Activated CD4-positive, alpha-beta T cell treated with anti-CD3 and anti-CD28 coated beads for 1 hour (primary cell): Measurements from ENCODE around the gene DPH5.
A peak's percentile ranks its signal among the peaks of the same experiment; 100 is the strongest.
"Not testable (repeated sequence)": the region's sequence is repeated elsewhere in the genome, so short reads cannot be mapped to it uniquely, and the experiment has no call there.

Source experiments
- DNase-seq: peaks from one replicate; pipeline ENCODE4 v3.0.0-alpha.2; 2020

Gene DPH5, protein sequence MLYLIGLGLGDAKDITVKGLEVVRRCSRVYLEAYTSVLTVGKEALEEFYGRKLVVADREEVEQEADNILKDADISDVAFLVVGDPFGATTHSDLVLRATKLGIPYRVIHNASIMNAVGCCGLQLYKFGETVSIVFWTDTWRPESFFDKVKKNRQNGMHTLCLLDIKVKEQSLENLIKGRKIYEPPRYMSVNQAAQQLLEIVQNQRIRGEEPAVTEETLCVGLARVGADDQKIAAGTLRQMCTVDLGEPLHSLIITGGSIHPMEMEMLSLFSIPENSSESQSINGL

GRCh38 chr1:101025657-101026429, at the start of gene DPH5:
DPH5 (minus strand) TSS chr1:101025784; CDS start chr1:101025443, 341 bp downstream.
- peak; percentile 77 for DNase-seq

GRCh38 chr1:101073836-101074235, 48.3 kb upstream of the DPH5 start:
- DNase-seq: no peak

- no peak for DNase-seq
Measured at GRCh38 chr1:101071470-101071891, 45.9 kb upstream of the DPH5 start.

DNA sequence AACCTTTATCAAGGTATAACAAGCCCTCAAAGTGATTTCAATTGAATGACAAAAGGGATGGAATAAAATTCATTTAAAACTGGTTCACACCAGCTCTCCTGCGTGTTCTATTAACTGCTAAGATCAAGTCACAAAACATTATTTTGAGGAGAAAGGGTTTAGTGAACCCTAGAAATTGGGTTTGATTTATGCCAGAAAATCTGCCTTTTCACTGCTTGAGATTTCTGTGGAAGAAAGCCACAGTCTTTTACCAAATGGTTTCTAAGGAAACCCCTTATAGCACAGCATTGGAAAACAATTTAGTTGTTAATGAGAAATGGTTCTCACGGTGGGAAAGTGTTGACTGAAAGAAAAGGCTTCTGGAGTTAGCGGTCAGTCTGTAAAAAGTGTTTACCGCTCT, 43.6 kb upstream of the DPH5 start:
- no peak for DNase-seq

GRCh38 chr1:101066937-101067335, 41.4 kb upstream of the DPH5 start:
- not testable (repeated sequence) for DNase-seq

GRCh38 chr1:101066260-101066936, 40.8 kb upstream of the DPH5 start:
- DNase-seq: no peak

DNA sequence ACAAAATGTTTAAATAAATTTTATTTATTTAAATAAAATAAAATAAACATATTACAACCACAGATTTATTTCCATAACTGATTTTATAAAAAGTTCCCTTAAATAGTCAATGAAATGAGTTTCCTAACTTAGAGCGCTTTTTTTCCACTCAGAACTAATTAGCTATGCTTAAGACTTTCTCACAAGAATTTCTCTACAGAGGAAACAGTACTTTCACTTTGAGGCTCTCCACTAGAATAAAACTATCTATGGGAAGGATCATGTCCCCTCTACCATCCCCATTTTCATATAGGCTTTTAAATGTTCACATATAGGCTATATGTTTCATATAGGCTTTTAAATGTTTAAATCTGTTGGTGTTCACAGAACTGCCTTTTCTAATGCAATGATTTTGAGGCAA, 40.0 kb upstream of the DPH5 start:
- DNase-seq: no peak

DNA sequence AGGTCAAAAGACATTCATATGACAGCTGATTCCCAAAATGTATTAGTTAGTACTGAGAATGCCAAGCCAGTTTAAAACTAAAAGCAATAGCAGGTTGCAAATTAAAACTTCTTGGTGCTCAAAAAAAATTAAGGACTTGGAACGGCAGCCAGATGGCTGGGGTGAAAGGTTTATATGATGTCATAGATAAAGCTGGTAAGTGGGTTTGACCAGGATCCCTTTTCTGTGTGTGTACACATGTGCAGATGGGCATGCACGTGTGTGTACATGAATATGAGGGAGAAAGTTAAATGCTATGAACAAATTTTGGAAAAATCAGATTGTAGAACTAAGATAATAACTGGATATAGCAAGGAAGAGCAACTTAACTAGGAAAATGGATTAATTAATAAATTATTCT, 39.1 kb upstream of the DPH5 start:
- DNase-seq: no peak

DNA sequence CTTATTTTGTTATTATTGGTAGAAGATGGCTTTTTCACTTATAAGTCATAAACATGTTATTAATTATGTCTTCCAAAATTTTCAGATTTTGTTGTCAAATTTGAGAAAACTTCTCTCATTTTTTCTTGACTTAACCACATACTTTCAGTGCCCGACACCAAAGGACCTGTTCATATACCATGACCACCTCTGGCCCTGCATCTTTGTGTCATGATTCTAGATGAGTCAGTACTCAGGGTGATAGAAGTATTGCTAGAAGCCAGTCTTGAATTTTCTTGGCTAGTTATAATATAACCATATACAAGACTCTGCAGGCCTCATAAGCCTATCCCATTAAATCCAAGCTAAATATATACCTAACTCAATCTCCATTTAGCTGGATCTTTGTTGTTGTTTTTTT, 35.4 kb upstream of the DPH5 start:
- DNase-seq: no peak

DNA sequence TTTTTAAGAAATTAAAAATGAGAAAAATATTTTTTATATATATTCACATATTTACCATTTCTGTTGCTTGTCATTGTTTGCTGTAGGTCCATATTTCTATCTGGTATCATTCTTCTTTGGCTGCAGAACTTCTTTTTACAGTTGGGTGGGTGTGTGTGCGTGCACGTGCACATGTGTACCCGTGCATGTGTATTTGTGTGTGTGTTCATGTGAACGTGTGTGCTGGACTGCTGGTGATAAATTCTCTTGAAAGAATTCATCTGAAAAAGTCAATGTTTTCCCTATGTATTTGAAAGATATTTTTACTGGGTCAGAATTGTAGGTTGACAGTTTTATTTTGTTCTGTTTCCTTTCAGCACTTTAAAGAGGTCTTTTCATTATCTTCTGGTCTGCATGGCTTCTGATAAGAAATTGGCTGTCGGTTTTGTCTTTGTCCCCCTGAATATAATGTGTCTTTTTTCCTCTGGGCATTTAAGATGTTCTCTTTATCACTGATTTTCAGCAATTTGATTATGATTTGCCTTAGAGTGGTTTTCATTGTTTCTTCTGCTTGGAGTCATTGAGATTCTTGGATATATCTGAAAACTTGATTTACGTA, 34.5 kb upstream of the DPH5 start:
- no peak for DNase-seq

- no peak for DNase-seq
Measured at GRCh38 chr1:101055623-101056022, 30.0 kb upstream of the DPH5 start.

GRCh38 chr1:101051688-101052638, 26.4 kb upstream of the DPH5 start:
- DNase-seq: no peak

DNA sequence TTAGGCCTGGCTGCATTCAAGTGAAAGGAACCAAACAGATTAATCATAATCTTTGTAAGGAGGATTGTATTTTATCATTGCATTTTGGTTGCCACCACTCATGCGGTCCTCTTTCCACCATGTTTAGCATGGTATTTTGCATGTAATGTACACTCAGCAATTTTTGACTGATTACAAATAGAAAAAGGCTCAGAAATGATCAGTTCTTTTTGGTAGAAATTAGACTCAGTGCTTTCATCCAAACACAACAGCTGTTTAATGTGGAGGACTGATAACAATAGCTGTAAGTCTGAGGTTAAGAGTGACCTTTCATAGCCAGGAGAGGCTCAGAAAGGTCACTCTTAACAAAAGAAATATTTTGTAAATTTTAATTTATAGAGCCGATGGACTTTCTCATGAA, 25.3 kb upstream of the DPH5 start:
- DNase-seq: no peak

- no peak for DNase-seq
Measured at GRCh38 chr1:101044749-101045148, 19.2 kb upstream of the DPH5 start.

DNA sequence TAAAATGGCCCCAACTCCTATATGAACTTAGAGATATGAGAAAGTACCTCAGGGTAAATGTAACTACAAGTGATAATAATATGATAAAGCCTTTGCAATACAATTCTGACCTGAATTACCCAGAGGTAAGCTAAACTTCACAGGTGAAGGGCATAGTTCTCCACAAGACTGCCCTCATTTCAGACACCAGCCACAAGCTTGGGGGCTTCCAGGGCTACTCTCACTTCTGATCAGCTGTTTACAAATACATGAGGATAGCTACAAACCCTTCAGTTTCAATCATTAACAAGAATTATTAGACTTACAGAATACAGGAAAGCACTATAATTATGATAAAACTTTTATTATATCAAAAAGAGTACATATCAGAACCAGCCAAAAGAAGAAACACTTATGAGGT, 18.7 kb upstream of the DPH5 start:
- DNase-seq: no peak

GRCh38 chr1:101043776-101044175, 18.2 kb upstream of the DPH5 start:
- DNase-seq: no peak

GRCh38 chr1:101041300-101041699, 15.7 kb upstream of the DPH5 start:
- DNase-seq: no peak

DNA sequence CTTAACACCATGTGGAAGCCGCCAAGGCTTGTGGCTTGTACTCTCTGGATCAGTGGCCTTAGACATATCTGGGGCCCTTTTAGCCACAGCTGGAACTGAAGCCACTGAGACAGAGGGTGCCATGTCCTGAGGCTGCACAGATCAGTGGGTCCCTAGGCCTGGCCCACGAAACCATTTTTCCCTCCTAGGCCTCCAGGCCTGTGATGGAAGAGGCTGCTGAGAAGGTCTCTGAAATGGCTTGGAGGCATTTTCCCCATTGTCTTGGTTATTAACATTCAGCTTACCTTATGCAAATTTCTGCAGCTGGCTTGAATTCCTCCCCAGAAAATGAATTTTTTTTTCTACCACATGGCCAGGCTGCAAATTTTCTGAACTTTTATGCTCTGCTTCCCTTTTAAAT, 15.1 kb upstream of the DPH5 start:
- no peak for DNase-seq

DNA sequence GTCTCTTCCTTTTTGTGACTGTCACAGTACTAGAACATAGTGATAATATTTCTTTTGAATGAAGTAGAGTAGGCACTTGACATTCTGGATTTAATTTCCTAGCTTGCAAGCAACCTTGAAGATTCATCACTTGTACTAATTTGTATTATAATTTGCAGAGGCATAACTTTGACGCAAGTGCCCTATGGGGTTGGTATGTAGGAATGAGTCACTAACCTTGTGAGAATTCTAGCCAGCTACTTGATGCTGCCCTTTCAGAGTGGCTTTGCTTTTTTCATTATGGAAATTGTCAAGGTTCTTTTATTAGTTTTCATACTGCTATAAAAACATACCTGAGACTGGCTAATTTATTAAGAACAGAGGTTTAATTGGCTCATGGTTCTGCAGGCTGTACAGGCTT, 13.7 kb upstream of the DPH5 start:
- no peak for DNase-seq

DNA sequence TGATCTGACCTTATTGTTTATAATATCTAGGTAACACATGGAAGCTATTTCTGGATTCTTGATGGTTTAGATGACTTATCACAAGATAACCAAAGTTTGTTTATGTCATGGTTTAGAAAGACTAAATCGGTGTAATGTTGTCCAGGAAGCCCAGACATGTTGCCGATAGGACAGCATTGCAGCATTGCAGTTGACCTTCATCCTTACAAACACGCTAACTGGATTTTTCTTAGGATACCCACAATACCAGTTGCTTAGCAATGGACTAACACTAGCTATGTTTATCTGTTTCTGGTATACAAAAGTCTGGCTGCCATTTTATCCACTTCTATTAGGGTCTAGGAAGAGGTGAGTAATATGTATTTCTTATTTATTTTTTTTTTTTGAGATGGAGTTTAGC, 11.7 kb upstream of the DPH5 start:
- DNase-seq: no peak

- DNase-seq: no peak
Measured at GRCh38 chr1:101033017-101033416, 7.4 kb upstream of the DPH5 start.

DNA sequence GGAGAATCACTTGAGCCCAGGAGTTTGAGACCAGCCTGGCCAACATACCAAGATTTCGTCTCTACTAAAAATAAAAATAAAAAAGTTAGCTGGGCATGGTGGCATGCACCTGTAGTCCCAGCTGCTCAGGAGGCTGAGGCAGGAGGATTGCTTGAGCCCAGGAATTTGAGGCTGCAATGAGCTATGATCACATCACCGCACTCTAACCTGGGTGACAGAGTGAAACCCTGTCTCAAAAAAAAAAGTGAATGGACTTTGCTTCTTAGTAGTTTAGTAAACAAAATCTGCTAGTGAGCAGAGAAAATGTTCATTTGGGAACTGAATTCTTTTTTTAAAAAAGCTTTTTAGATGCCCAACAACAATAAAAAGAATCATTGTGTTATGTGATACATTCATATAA, 6.5 kb upstream of the DPH5 start:
- DNase-seq: not testable (repeated sequence)
